Peyer's patch (tissue), 4 donors: ENCODE results near the gene GPHB5. TPM values are rescaled to one million over a fixed set of nuclear protein-coding genes. Genes with fewer than 3 reads are reported as not detected.
"Not testable (repeated sequence)": the region's sequence is repeated elsewhere in the genome, so short reads cannot be mapped to it uniquely, and the experiment has no call there.

Source experiments
- DNase-seq, 3 donors: peaks; one replicate each; pipeline ENCODE4 v3.0.0-alpha.2; 2017 to 2019
- H3K27ac ChIP-seq, 4 donors: fragments of 200-600 bp; sonication (generic); one replicate each; pipeline ENCODE4 v1.5.1; 2016 to 2019
- H3K27me3 ChIP-seq, 2 donors: fragments of 200-600 bp; sonication (generic); one replicate each; pipeline ENCODE4 v1.5.1; 2019
- H3K36me3 ChIP-seq, 3 donors: fragments of 200-600 bp; sonication (generic); one replicate each; pipeline ENCODE4 v1.5.1; 2016 to 2019
- H3K4me1 ChIP-seq, 4 donors: fragments of 200-600 bp; sonication (generic); one replicate each; pipeline ENCODE4 v1.5.1; 2016 to 2019
- H3K4me3 ChIP-seq, 4 donors: fragments of 200-600 bp; sonication (generic); 1 replicate in 3 of 4; 2 replicates in 1 of 4; pipeline ENCODE4 v1.5.1; 2016 to 2019; ENCODE audit warnings: mild to moderate bottlenecking in 1 of 4
- H3K9me3 ChIP-seq, 4 donors: fragments of 200-600 bp; sonication (generic); one replicate each; pipeline ENCODE4 v1.5.1; 2016 to 2019; ENCODE audit warnings: mild to moderate bottlenecking in 1 of 4
- CTCF ChIP-seq, 6 experiments: fragments of 450-650 bp in 4 of 6; fragments of 200-600 bp in 2 of 6; sonication (generic) in 1 of 6; IDR thresholded peaks; one replicate each; pipeline ENCODE4 v1.5.1; 2017 to 2019; ENCODE audit warnings: antibody characterized with exemption in 6 of 6, mild to moderate bottlenecking in 3 of 6, moderate library complexity in 1 of 6
- POLR2A ChIP-seq, 2 donors: fragments of 450-650 bp; IDR thresholded peaks; one replicate each; pipeline ENCODE4 v1.5.1; 2017; ENCODE audit warnings: antibody characterized with exemption in 2 of 2, mild to moderate bottlenecking in 2 of 2, moderate library complexity in 2 of 2
- total RNA-seq, 4 donors: library from RNA; depleted of rRNA; stranded (reverse); fragments of >200 nt; gene quantifications; one replicate each; pipeline ENCODE4 v1.1.0, GENCODE V29; 2016

The GPHB5 gene
- total RNA-seq, 4 donors from 2014 or later, result not detected

DNA sequence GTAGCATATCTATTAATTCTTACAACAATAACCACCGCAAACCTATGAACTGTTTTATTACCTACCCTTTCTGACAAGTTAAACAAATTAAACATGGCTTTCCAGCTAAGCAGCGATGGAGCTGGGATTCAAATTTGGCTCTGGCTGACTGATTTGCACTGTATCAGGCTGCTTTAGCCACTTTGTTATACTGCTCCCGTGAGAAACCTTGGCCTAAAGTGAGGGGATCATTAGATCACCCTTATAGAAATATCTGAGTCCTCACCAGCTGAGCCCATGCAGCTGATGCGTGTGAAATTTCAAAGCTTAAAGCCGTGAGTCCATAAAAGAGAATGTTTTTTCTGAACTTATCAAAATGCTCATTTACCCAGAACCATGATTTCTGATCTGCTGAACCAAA lies 8.1 kb upstream of the GPHB5 start:
- Histone ChIP-seq H3K27me3 (no peaks in the 10 kb centered on the region), H3K36me3 (no peaks in the 10 kb centered on the region), H3K27ac (no peak overlapping the region), H3K4me3 (no peak overlapping the region), H3K9me3 (no peaks in the 10 kb centered on the region), H3K4me1 (no peaks in the 10 kb centered on the region)
- no peak for TF ChIP-seq POLR2A (IDR thresholded peaks at IDR 0.05)
- TF ChIP-seq CTCF (IDR thresholded peaks at IDR 0.05), result no peak
- no peak for DNase-seq

DNA sequence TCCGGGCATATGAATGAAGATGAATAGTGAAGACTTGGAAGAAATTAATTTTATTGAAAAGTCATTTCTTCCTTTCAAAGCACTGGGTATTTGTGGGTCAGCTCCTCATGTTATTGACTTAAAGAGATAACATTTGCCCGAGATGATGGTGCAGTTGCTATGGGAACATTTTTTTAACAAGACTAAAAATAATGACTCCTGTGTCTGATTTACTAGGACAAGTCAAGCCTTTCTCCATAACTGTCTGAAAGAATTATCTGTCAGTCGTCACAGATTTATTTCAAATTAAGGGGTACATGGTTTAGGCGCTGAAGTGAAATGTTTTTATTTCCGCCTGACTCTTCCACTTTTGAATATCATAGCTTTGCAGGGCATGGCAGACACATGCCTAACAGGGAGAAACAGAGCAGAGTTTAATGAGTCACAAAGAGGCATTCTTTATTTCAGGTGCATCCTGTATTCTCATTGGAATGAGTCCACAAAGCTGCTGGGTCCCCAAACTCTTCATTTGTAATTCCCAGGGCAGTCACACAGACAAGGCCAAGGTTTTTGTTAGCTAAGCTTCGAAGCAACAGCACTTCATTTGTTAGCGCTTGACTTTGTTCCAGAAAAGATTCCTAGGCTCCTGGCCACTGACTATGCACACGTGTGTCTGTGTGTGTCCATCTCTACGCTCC lies 4.3 kb upstream of the GPHB5 start:
- Histone ChIP-seq H3K27ac (no peak overlapping the region), H3K36me3 (no peaks in the 10 kb centered on the region), H3K4me1 (no peaks in the 10 kb centered on the region), H3K4me3 (no peak overlapping the region), H3K27me3 (no peaks in the 10 kb centered on the region), H3K9me3 (no peaks in the 10 kb centered on the region)
- TF ChIP-seq POLR2A (IDR thresholded peaks at IDR 0.05), result no peak
- DNase-seq, result no peak

GRCh38 chr14:63322472-63322871 lies 3.7 kb upstream of the GPHB5 start:
- H3K4me1 ChIP-seq, result no peaks in the 10 kb centered on the region
- no peak overlapping the region for H3K4me3 ChIP-seq
- DNase-seq, result no peak
- H3K27me3 ChIP-seq, result no peaks in the 10 kb centered on the region
- TF ChIP-seq POLR2A (IDR thresholded peaks at IDR 0.05), result no peak
- TF ChIP-seq CTCF (IDR thresholded peaks at IDR 0.05), result no peak
- H3K27ac ChIP-seq, result no peak overlapping the region
- no peaks in the 10 kb centered on the region for H3K9me3 ChIP-seq
- no peaks in the 10 kb centered on the region for H3K36me3 ChIP-seq

GRCh38 chr14:63308723-63309317 lies 9.9 kb downstream of the GPHB5 start:
- Histone ChIP-seq H3K9me3 (no peaks in the 10 kb centered on the region), H3K27ac (no peak overlapping the region), H3K27me3 (no peaks in the 10 kb centered on the region), H3K36me3 (no peaks in the 10 kb centered on the region), H3K4me3 (no peak overlapping the region), H3K4me1 (no peaks in the 10 kb centered on the region)
- TF ChIP-seq CTCF (IDR thresholded peaks at IDR 0.05), result peak in 3 of 6 experiments; percentile 9 to 32 (median 22)
- TF ChIP-seq POLR2A (IDR thresholded peaks at IDR 0.05), result no peak
- DNase-seq, result no peak

GRCh38 chr14:63304429-63304828 lies 14.3 kb downstream of the GPHB5 start:
- H3K27me3 ChIP-seq, H3K27ac ChIP-seq, H3K9me3 ChIP-seq, H3K4me1 ChIP-seq, DNase-seq, H3K36me3 ChIP-seq, H3K4me3 ChIP-seq: not testable (repeated sequence)

DNA sequence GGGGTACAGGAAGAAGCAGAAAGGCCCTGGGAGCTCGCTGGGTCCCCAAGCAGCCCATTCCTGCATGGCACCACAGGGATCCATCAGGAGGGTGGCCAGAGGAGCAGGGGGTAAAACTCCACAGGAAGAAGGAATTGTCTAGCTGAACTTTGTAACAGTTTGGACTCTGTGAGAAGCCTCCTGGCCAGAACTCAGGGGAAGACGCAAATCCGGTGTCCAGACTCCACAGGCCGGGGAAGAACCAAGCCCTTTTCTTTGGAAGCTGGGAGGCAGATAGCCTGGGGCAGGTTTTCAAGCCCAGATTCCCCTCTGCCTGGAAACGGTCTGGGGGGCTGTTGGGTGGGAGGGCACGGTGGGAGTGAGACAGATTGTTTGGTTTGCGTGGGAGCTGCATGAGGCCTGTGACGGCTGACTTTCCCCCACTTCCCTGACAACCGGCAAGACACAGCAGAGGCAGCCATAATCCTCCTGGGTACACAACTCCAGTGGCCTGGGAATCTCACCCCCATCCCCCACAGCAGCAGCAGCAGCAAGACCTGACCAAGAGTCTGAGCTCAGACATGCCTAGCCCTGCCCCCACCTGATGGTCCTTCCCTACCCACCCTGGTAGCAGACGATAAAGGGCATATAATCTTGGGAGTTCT lies 16.7 kb downstream of the GPHB5 start:
- H3K4me1 ChIP-seq, result no peaks in the 10 kb centered on the region
- DNase-seq, result no peak
- H3K27ac ChIP-seq, result no peak overlapping the region
- TF ChIP-seq CTCF (IDR thresholded peaks at IDR 0.05) (no peak), POLR2A (IDR thresholded peaks at IDR 0.05) (no peak)
- no peaks in the 10 kb centered on the region for H3K36me3 ChIP-seq
- no peaks in the 10 kb centered on the region for H3K9me3 ChIP-seq
- H3K27me3 ChIP-seq, result no peaks in the 10 kb centered on the region
- no peak overlapping the region for H3K4me3 ChIP-seq
